Articular chondrocyte of knee joint (primary cell): ENCODE data around the gene PKMYT1. TPM values are rescaled to one million over a fixed set of nuclear protein-coding genes. Genes with fewer than 3 reads are reported as not detected.

Experiments used
- small RNA-seq: library from RNA; depleted of rRNA; stranded (forward); fragments of <200 nt; gene quantifications from one replicate; pipeline ENCODE3, GENCODE V24; 2012
- total RNA-seq: library from RNA; depleted of rRNA; stranded (reverse); fragments of >200 nt; gene quantifications from 2 replicates; pipeline ENCODE4 v1.2.3, GENCODE V29; 2012

Gene PKMYT1
- 4.8 and 6.4 TPM in 2 replicates for total RNA-seq

DNA sequence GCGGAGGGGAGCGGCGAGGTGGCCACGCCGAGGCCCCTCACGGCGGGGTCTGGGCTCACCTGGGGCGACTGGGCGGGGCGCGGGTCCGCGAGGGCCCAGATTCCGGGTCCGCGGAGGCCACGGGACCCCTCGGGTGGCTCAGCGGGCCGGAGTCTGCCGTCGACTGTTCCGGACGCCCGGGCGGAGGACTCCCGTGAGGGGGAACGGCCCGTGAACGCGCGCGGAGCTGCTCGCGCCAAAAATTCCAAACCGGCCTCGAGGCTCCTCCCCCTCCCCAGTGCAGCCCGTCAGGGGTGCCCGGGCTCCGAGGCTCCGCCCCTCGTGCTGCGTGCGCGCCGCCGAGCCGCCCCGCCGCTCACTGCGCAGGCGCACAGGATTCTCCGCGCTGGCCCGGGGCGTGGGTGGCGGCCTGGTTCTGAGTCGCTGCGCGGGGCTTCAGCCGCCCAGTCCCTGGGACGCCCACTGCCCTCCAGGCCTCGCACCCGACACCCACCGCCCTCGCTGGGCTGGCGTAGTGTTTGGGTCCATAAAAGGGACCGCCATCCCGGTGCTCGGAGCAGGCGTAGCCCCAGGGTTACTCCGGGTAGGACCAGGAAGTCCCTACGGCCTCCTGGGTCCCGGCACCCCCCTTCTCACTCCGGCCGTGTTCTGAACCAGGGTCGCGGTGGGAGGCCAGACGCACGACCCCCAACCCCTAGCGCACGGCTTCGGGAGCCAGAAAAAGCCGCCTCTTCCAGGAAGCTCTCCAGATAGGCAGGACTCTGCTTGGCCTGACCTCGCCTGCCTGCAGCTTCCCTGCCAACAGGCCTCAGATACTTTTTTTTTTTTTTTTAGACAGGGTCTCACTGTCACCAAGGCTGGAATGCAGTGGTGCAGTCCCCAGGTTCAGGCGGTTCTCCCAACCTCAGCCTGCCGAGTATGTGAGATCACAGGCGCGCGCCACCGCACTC, at the start of gene PKMYT1:
Gene PKMYT1 (minus strand): TSS at position 220 of the 950 bp plus-strand sequence. CDS start 789 bp downstream, outside the sequence.

DNA sequence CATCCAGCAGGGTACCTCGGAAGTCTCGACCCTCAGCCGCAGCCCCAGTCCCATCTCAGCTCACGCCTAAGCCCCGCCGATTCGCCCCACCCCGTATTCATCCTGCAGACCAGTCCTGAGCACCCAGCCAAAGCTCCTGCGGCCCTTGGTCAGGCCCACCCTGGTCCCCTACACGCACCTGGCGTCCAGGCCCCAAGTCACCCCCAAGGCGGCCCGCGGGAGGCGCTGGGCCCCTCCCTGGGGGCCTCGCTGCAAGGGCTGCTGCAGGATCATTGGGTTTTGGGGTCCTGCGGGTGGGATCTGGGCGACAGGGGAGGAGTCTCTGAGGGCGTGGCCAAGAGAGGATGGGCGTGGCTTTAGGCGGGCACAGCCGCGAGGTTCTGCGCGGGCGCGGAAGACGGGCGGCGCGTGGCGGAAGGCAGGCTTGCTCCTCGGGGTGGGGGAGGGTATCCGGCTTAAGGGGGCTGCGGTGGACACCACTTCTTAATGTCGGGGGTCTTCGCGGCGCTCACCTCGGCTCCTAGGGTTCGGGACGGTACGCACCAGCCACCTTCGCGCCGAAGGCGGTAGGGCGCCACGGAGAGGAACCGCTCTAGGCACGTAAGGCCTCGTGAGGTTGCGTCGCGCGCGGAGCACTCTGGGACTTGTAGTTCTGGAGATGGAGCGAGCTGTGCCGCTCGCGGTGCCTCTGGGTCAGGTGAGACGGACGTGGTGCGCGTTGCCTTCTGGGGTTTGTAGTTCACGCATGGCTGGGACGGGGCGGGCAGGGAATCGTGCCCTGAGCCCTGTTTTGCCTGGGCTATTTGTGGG, 43.6 kb upstream of the PKMYT1 start, which contains the start of the genes HCFC1R1 and THOC6:
Gene HCFC1R1 (minus strand): TSS at position 274 of the 810 bp plus-strand sequence. CDS start 1 bp downstream, at position 273.
Gene THOC6 (plus strand): TSS at position 367 of the 810 bp plus-strand sequence. CDS start 292 bp downstream, at position 659.

DNA sequence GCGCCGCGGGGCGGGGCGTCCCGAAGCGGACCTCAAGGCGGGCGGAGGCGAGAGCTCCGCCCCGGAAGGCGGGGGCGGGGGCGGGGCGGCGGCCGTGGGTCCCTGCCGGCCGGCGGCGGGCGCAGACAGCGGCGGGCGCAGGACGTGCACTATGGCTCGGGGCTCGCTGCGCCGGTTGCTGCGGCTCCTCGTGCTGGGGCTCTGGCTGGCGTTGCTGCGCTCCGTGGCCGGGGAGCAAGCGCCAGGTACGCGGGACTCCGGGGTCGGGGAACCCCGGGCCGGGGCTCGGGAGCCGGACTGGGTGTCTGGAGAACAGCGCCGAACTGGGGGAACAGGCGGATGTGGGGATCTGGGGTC, 40.0 kb upstream of the PKMYT1 start, which contains the start of gene TNFRSF12A:
Gene TNFRSF12A (plus strand): TSS at position 122 of the 357 bp plus-strand sequence. CDS start 30 bp downstream, at position 152.

DNA sequence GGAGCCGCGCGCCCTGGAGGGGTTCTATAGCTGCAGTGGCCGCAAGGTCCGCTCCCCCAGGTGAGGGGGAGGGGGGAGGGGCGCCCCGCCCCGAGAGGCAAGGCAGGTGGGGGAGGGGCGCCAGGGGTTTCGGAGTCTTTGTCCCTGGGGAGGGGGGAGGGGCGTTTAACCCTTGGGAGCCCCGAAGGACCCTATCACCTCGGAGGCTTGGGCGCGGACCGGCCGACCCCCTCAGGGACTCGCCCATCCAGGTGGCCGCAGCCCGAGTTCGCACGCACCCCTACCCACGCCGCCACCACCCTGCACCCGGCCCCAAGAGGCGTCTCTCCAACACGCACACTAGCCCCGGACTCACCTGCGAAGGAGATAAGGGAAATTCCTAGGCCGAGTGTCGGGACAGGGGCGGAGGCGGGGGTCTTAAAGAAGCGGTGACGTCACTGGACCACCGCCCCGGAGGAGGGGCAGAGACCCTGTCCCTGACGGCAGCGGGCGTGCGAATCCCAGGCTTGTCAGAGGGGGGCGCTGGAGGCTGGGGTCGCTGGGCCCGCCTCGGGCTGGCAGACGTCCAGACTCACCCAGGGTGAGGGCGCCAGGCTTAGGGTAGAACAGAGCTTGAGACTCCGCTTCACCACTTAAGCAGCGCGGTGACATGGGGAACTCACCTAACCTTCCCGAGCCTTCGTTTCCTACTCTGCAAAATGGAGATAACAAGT, 37.7 kb upstream of the PKMYT1 start, which contains the start of gene CLDN6:
Gene CLDN6 (minus strand): TSS at position 390 of the 713 bp plus-strand sequence. CDS start 2,162 bp downstream, outside the sequence.

DNA sequence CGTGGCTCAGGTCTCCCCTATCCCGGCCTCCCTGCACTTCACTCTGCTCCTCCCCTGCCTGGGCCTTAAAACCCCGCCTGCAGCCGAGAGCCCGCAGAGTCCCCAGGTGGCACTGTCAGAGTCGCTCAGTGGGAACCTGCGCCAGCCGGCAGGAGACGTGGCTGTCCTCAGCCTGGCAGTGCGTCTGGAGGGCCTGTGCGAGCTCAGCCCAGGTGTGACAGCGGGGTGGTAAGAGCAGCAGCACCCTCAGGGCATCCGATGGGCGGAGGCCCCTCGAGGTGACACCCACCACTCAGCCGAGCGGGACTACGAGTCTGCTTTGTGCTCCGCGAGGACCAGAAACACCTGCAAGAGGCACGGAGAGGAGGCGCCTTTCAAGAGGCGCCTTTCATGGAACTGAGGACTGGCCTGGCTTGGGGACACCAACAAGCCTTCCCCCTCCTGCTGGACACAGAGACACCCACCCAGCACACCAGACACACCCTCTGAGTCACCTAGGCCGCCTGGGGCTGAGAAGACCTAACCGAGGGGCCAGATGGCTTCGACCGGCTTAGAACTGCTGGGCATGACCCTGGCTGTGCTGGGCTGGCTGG, 32.7 kb upstream of the PKMYT1 start, which contains the start of gene CLDN9:
Gene CLDN9 (plus strand): TSS at position 96 of the 593 bp plus-strand sequence. CDS start 440 bp downstream, at position 536.

DNA sequence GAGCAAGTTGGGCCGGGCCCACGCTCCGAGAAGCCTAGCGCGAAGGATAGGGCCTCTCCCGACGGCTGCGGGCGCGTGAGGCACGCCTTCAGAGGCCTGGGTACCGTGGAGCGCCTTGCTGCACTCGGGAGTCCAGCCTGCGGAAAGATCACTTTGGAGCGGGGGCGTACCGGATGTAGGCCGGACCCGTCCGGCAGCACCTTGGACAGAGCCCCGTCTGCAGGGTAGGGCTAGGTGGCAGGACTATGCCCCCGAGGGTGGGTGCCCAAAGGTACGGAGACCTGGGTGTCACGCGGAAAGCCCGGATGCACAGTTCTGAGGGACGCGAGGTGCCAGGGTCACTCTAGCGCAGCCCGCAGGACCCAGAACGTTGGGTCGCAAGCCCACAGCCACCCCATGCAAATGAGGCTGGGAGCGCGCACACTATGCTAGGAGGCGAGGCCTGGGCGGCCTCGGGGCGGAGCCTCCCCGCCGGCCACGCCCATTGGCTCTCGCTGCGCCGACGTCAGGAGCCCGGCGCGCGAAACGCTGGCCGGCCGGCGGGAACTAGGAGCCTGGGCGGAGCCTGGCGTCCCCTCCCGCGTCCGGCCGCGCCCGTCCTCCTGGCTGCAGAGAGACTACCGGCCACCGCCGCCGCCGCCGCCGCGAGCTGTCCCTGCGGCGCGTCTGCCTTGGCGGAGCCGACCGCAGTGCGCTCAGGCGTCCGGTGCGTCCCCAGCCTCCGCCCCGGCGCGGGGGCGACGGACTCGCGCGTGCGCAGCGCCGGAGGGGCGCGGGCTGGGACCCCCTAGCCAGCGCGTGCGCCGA, 11.3 kb downstream of the PKMYT1 start, which contains the start of gene PAQR4:
Gene PAQR4 (plus strand): TSS at position 611 of the 807 bp plus-strand sequence. CDS start 327 bp downstream, outside the sequence.

DNA sequence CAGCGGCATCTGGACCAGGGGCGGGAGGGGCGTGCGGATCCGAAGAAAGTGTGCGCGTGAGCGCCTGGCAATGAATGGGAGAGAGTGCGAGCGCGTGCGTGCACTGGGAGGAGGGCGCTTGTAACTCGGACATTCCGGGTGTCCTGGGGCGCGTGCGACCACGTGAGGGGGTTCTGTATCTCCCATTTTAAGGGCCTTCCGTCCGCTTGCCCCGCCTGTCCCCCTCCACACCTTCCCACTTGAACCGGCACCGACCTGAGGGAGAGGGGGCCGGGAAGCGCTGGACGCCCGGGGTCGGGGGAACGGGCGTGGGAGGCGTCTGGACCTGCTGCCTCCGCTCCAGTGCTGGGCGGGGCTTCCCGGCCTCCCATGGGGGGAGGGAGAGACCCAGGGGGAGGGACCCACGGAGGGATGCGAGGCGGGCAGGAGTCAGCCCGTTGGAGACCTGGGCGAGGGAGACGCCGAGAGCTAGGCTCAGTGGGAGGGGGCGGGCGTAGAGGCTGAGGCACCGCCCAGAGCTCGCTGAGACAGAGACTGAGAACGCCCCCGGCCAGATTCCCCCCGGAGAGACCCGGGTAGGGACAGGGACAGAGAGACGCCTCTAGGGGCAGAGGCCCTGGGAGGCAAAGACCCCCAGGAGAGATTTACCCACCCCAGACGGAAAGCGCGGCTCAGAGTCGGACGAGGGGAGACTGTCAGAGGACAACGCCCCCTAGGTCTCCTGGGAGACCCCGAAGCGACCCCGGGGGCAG, 16.3 kb downstream of the PKMYT1 start, which contains the start of gene KREMEN2:
Gene KREMEN2 (plus strand): TSS at position 553 of the 752 bp plus-strand sequence. CDS start 246 bp downstream, outside the sequence.

Small RNA genes within 50 kb of the gene (small RNA-seq; reads per million reads assigned to genes)
- not detected for gene LINC00514

Other genes starting within 250 kb of the PKMYT1 start
- 82.6 and 88.5 TPM in 2 replicates for gene SRRM2, start 227.8 kb downstream of the PKMYT1 start, total RNA-seq
- 163 and 314 TPM in 2 replicates for gene ELOB, start 203.2 kb downstream of the PKMYT1 start, total RNA-seq
- gene PRSS33, start 192.9 kb downstream of the PKMYT1 start, total RNA-seq: not detected in 2 replicates
- gene PRSS41, start 182.0 kb downstream of the PKMYT1 start, total RNA-seq: not detected in 2 replicates
- gene PRSS21, start 163.2 kb downstream of the PKMYT1 start, total RNA-seq: 0.22 TPM in 1 of 2 replicates, not detected in the other
- gene ZG16B, start 150.1 kb downstream of the PKMYT1 start, total RNA-seq: 3.7 and 6.7 TPM in 2 replicates
- not detected in 2 replicates for gene PRSS22, start 122.3 kb downstream of the PKMYT1 start, total RNA-seq
- gene FLYWCH2, start 97.2 kb downstream of the PKMYT1 start, total RNA-seq: 37.6 and 46.6 TPM in 2 replicates
- gene FLYWCH1, start 68.5 kb downstream of the PKMYT1 start, total RNA-seq: 43.4 and 51.8 TPM in 2 replicates
- not detected in 2 replicates for gene KREMEN2, start 16.2 kb downstream of the PKMYT1 start, total RNA-seq
- gene PAQR4, start 11.1 kb downstream of the PKMYT1 start, total RNA-seq: 3.5 and 4.8 TPM in 2 replicates
- not detected in 2 replicates for gene CLDN9, start 32.5 kb upstream of the PKMYT1 start, total RNA-seq
- gene CLDN6, start 37.7 kb upstream of the PKMYT1 start, total RNA-seq: not detected in 2 replicates
- gene TNFRSF12A, start 39.9 kb upstream of the PKMYT1 start, total RNA-seq: 114 and 131 TPM in 2 replicates
- gene HCFC1R1, start 43.5 kb upstream of the PKMYT1 start, total RNA-seq: 12.8 and 18.4 TPM in 2 replicates
- gene THOC6, start 43.6 kb upstream of the PKMYT1 start, total RNA-seq: 18.8 and 20.3 TPM in 2 replicates
- 0.11 TPM in 1 of 2 replicates, not detected in the other for gene BICDL2, start 56.5 kb upstream of the PKMYT1 start, total RNA-seq
- not detected in 2 replicates for gene MMP25, start 66.1 kb upstream of the PKMYT1 start, total RNA-seq
- gene IL32, start 85.2 kb upstream of the PKMYT1 start, total RNA-seq: 1.3 and 5.6 TPM in 2 replicates
- gene ZSCAN10, start 118.8 kb upstream of the PKMYT1 start, total RNA-seq: not detected in 2 replicates
- gene ZNF205, start 132.1 kb upstream of the PKMYT1 start, total RNA-seq: 9.7 and 11.8 TPM in 2 replicates
- 4.2 and 4.8 TPM in 2 replicates for gene ZNF213, start 154.6 kb upstream of the PKMYT1 start, total RNA-seq
- gene OR1F1, start 207.8 kb upstream of the PKMYT1 start, total RNA-seq: not detected in 2 replicates